AG10803 (cell line): Measurements from ENCODE around the gene INTS7.

Source experiments
- DNase-seq: peaks from one replicate; pipeline ENCODE4 v3.0.0; 2010; ENCODE audit warnings: low read depth
- H3K4me3 ChIP-seq: 2 replicates; pipeline ENCODE4 v1.5.1; 2011; ENCODE audit warnings: mild to moderate bottlenecking, low read length, control low read depth
- CTCF ChIP-seq: conservative IDR thresholded peaks from 2 replicates; pipeline ENCODE4 v1.5.1; 2011; ENCODE audit warnings: mild to moderate bottlenecking, low read length, control low read depth, inconsistent platforms

INTS7 gene

DNA sequence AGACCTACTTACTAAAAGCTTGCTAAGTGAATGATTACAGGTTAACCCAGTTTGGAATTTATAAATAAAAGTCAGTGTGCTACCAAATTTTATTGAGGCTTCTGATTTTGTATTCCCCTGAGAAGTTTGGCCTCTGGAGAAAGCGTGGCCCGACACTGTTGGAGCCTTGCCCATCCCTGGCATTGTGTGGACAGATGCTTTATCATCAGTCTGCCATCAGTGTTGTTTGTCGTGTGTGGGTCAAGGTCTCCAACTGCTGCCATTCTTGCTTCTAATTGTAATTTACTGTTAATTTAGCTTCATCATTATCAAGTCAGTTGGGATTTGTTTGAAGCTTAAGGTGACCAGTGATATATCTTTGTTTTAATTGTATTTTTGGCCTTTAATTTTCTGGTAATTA lies 142.8 kb downstream of the INTS7 start:
- no peak for DNase-seq

GRCh38 chr1:211891708-211892107 lies 143.6 kb downstream of the INTS7 start:
- TF ChIP-seq CTCF = no peak
- no peak overlapping the region for H3K4me3 ChIP-seq
- DNase-seq = no peak

More for the DNA sequence above, 142.8 kb downstream of the INTS7 start:
- H3K4me3 ChIP-seq = no peak overlapping the region
- TF ChIP-seq CTCF = no peak
